GM12878 (cell line): ENCODE measurements around the gene B4GALNT4. TPM values are rescaled to one million over a fixed set of nuclear protein-coding genes. Genes with fewer than 3 reads are reported as not detected.

Experiments
- ATAC-seq: fragments of 200-7000 bp; cut with Tn5 transposase; 3 replicates; pipeline ENCODE4 v1.9.1; 2020; ENCODE audit warnings: mild to moderate bottlenecking, moderate library complexity
- BruUV-seq: library from RNA; stranded (reverse); fragments of 400-500 nt; replicated peaks from 2 replicates; lab custom pipeline; 2021; lab: Mats Ljungman, UMichigan
- CTCF ChIA-PET: fragments of 300-600 bp; sonication (Branson Sonifier 250); formaldehyde crosslinking; extraction: SDS; loops from one replicate; lab custom pipeline; 2021; ENCODE audit warnings: inconsistent platforms; lab: Yijun Ruan, JAX
- POLR2A ChIA-PET: fragments of 350-600 bp; formaldehyde crosslinking; extraction: SDS; loops from one replicate; lab custom pipeline; 2021; ENCODE audit warnings: inconsistent platforms; lab: Charles Lee
- RAD21 ChIA-PET: fragments of 300-600 bp; sonication (Branson Sonifier 250); formaldehyde crosslinking; loops from one replicate; lab custom pipeline; 2023; ENCODE audit warnings: antibody characterized with exemption; ENCODE audit not compliant: unreplicated experiment; lab: Charles Lee
- SMC1A ChIA-PET: fragments of 300-600 bp; sonication (Branson Sonifier 250); formaldehyde crosslinking; loops from one replicate; lab custom pipeline; 2023; ENCODE audit not compliant: unreplicated experiment, uncharacterized antibody; lab: Charles Lee
- DNase-seq: peaks from one replicate; pipeline ENCODE4 v3.0.0-alpha.2; 2011; ENCODE audit warnings: low read depth, low spot score
- FAIRE-seq: peaks from 3 replicates; lab custom pipeline; 2011; peaks lifted over from hg19 to GRCh38; lab: Jason Lieb, UNC
- H2AFZ ChIP-seq: 2 replicates; pipeline ENCODE4 v1.6.0; 2011; ENCODE audit warnings: low read depth, low read length, control low read depth; ENCODE audit not compliant: control insufficient read depth
- H3K27ac ChIP-seq: 2 replicates; pipeline ENCODE4 v1.5.1; 2011; ENCODE audit warnings: control low read depth; ENCODE audit not compliant: control insufficient read depth, insufficient read depth
- H3K27me3 ChIP-seq, 2 experiments: replicated peaks in 1 of 2; 2 replicates each; pipeline versions ENCODE4 v1.6.0 to v1.6.1; 2011; ENCODE audit warnings: low read length in 1 of 2; ENCODE audit not compliant: control insufficient read depth in 2 of 2, insufficient read depth in 2 of 2
- H3K36me3 ChIP-seq, 2 experiments: 2 replicates each; pipeline ENCODE4 v1.5.1; 2011; ENCODE audit warnings: low read length in 1 of 2; ENCODE audit not compliant: control insufficient read depth in 2 of 2, insufficient read depth in 2 of 2
- H3K4me1 ChIP-seq: 2 replicates; pipeline ENCODE4 v1.6.1; 2011; ENCODE audit warnings: mild to moderate bottlenecking, low read length, moderate library complexity, mixed read lengths; ENCODE audit not compliant: control insufficient read depth, insufficient read depth
- H3K4me2 ChIP-seq: 2 replicates; pipeline ENCODE4 v1.6.0; 2011; ENCODE audit warnings: control low read depth; ENCODE audit not compliant: control insufficient read depth, insufficient read depth
- H3K4me3 ChIP-seq: fragments of 200-600 bp; sonication (generic); 2 replicates; pipeline ENCODE4 v1.5.1; 2016
- H3K79me2 ChIP-seq: 2 replicates; pipeline ENCODE4 v1.6.0; 2011; ENCODE audit warnings: low read length; ENCODE audit not compliant: control insufficient read depth, insufficient read depth
- H3K9ac ChIP-seq: 2 replicates; pipeline ENCODE4 v1.8.0; 2011; ENCODE audit warnings: low read length, control low read depth, mixed read lengths; ENCODE audit not compliant: control insufficient read depth, insufficient read depth
- H3K9me3 ChIP-seq: replicated peaks from 3 replicates; pipeline ENCODE4 v1.5.1; 2011; ENCODE audit warnings: mild to moderate bottlenecking, low read length; ENCODE audit not compliant: control insufficient read depth, insufficient read depth
- H4K20me1 ChIP-seq: 2 replicates; pipeline ENCODE4 v1.6.0; 2011; ENCODE audit not compliant: control insufficient read depth, insufficient read depth
- ATF7 ChIP-seq: fragments of 450-650 bp; IDR thresholded peaks from 2 replicates; pipeline ENCODE4 v1.6.1; 2016; ENCODE audit warnings: low read depth, mild to moderate bottlenecking
- BHLHE40 ChIP-seq, 2 experiments: fragments of 450-650 bp in 1 of 2; IDR thresholded peaks; 2 replicates each; pipeline ENCODE4 v1.6.1; 2011 to 2017; ENCODE audit warnings: low read depth in 2 of 2, borderline replicate concordance in 1 of 2, improper control_type of control experiment in 1 of 2, low read length in 1 of 2, mild to moderate bottlenecking in 1 of 2
- BMI1 ChIP-seq: fragments of 450-650 bp; IDR thresholded peaks from 2 replicates; pipeline ENCODE4 v1.6.1; 2016; ENCODE audit warnings: mild to moderate bottlenecking, moderate library complexity, borderline replicate concordance
- CHD1 ChIP-seq: IDR thresholded peaks from 2 replicates; pipeline ENCODE4 v1.6.1; 2012; ENCODE audit warnings: low read depth, low read length, improper control_type of control experiment
- HDAC6 ChIP-seq: fragments of 200-600 bp; sonication (generic); IDR thresholded peaks from one replicate; pipeline ENCODE4 v1.8.0; 2017; ENCODE audit warnings: antibody characterized with exemption; ENCODE audit not compliant: unreplicated experiment
- IKZF1 ChIP-seq: fragments of 450-650 bp; conservative IDR thresholded peaks from 2 replicates; pipeline ENCODE4 v1.6.1; 2017; ENCODE audit warnings: antibody characterized with exemption, mild to moderate bottlenecking
- KLF5 ChIP-seq: fragments of 450-650 bp; IDR thresholded peaks from 2 replicates; pipeline ENCODE4 v1.6.1; 2014; ENCODE audit warnings: mild to moderate bottlenecking; ENCODE audit not compliant: partially characterized antibody
- NRF1 ChIP-seq: conservative IDR thresholded peaks from 2 replicates; pipeline ENCODE4 v1.6.1; 2011; ENCODE audit warnings: mild to moderate bottlenecking, low read depth, low read length, improper control_type of control experiment
- SMAD5 ChIP-seq: IDR thresholded peaks from 2 replicates; pipeline ENCODE4 v1.6.1; 2016; ENCODE audit warnings: antibody characterized with exemption, low read depth
- WGBS: methylation state at CpG from one replicate; pipeline ENCODE4 v1.1.6; 2016; ENCODE audit warnings: low lambda C conversion rate; ENCODE audit not compliant: insufficient replicate concordance, insufficient coverage; ENCODE audit errors: missing lambda C conversion rate; 5-methylcytosine and 5-hydroxymethylcytosine counted together
- in situ Hi-C: fragments of 300-500 bp; cut with MboI; formaldehyde crosslinking; loops from 9 replicates; pipeline ENCODE4 v1.14.3; 2018; ENCODE audit warnings: mixed read lengths
- intact Hi-C: fragments of 100-400 bp; cut with micrococcal nuclease; formaldehyde crosslinking; loops from one replicate; pipeline ENCODE4 v1.14.2; 2022; ENCODE audit not compliant: unreplicated experiment
- polyA plus RNA-seq, 11 experiments: library from polyadenylated mRNA; depleted of rRNA in 4 of 11; unstranded in 6 of 11; stranded (reverse) in 5 of 11; fragments of >200 nt; fragmentation: Nextera tagmentation in 4 of 11; fragmentation: Illumina TruSeq in 1 of 11; extraction: Ambion mirVana in 4 of 11; extraction: Trizol in 1 of 11; gene quantifications; 1 replicate in 1 of 11; 2 replicates in 10 of 11; pipeline versions ENCODE4 v1.2.1 to v1.2.3, GENCODE V29; 2011 to 2016; ENCODE audit warnings: inconsistent platforms in 2 of 11, missing spikeins in 2 of 11, low read depth in 1 of 11
- total RNA-seq, 4 experiments: library from RNA; depleted of rRNA in 3 of 4; stranded (reverse); fragments of >200 nt in 3 of 4; fragmentation: Illumina TruSeq in 1 of 4; extraction: Trizol in 1 of 4; gene quantifications; 2 replicates each; pipeline versions ENCODE4 v1.2.1 to v1.2.3, GENCODE V29; 2013 to 2021
- TF ChIP-seq, protein P1 (sequence below): IDR thresholded peaks from 2 replicates; pipeline ENCODE4 v1.6.1; 2011; ENCODE audit warnings: mild to moderate bottlenecking, low read depth, low read length, moderate library complexity; ENCODE audit not compliant: insufficient replicate concordance
- TF ChIP-seq, protein P2 (sequence below): fragments of 450-650 bp; IDR thresholded peaks from 2 replicates; pipeline ENCODE4 v1.6.1; 2018; ENCODE audit warnings: mild to moderate bottlenecking, low read depth, moderate library complexity; ENCODE audit not compliant: partially characterized antibody

The B4GALNT4 gene
- total and polyA plus RNA-seq, 10 of the 15 experiments (the other 5 are each of a cell fraction or from before 2014, with no cell fraction given), result 0.04 to 0.82 (median 0.40) TPM; not detected in 6

DNA sequence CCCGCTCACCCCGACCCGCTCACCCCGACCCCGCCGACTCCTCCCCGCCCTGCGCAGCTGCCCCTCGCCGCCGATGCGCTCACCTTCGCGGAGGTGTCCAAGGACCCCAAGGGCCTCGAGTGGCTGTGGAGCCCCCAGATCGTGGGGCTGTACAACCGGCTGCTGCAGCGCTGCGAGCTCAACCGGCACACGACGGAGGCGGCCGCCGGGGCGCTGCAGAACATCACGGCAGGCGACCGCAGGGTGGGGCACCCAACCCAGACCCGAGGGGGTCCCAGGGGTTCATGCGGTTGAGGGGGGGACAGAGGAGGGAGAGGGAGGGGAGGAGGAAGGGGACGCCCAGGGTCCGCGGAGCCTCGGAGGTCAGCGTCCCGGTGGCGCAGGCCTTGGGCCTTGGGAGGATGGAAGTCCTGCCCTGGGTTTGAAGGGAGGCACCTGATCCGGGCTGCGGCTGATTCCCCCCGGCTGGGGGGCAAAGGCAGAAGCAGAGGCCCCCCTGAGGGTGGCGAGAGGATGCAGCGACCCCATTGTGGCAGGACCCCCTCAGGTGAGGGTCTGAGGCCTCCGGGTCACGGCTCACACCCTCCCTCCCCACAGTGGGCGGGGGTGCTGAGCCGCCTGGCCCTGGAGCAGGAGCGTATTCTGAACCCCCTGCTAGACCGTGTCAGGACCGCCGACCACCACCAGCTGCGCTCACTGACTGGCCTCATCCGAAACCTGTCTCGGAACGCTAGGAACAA is 33.9 kb downstream of the B4GALNT4 start:
- intact Hi-C loops (no loop called here), in situ Hi-C loops (no loop called here)
- no peak for ATAC-seq
- no peak overlapping the region for H3K4me2 ChIP-seq
- H4K20me1 ChIP-seq, result no peaks in the 10 kb centered on the region
- no peaks in the 10 kb centered on the region for H3K36me3 ChIP-seq
- SMC1A ChIA-PET, result no interaction called here
- TF ChIP-seq BHLHE40 (IDR thresholded peaks at IDR 0.05; ENCODE audit: borderline replicate concordance in 1 of 2, low read depth in 2 of 2, low read length in 1 of 2), result no peak
- TF ChIP-seq NRF1, result no peak
- TF ChIP-seq BMI1, result no peak
- no peak for TF ChIP-seq SMAD5
- no peak for TF ChIP-seq KLF5
- no peaks in the 10 kb centered on the region for H3K79me2 ChIP-seq
- H3K4me1 ChIP-seq, result peaks cover 6% of the 10 kb centered on the region; the same call in 1 of the 2 replicates
- no peak overlapping the region for H3K4me3 ChIP-seq
- H3K27ac ChIP-seq, result no peak overlapping the region
- H2AFZ ChIP-seq, result no peak overlapping the region
- no peak overlapping the region for H3K9ac ChIP-seq
- 73% methylated on average over 23 of the region's 55 CpGs for WGBS
- POLR2A ChIA-PET, result no interaction called here
- CTCF ChIA-PET, result no interaction called here
- no peak for FAIRE-seq
- RAD21 ChIA-PET, result no interaction called here
- no peaks in the 10 kb centered on the region for H3K27me3 ChIP-seq
- no TSS peak for BruUV-seq
- no peaks in the 10 kb centered on the region; the same call in 2 of the 3 replicates for H3K9me3 ChIP-seq
- no peak for DNase-seq

DNA sequence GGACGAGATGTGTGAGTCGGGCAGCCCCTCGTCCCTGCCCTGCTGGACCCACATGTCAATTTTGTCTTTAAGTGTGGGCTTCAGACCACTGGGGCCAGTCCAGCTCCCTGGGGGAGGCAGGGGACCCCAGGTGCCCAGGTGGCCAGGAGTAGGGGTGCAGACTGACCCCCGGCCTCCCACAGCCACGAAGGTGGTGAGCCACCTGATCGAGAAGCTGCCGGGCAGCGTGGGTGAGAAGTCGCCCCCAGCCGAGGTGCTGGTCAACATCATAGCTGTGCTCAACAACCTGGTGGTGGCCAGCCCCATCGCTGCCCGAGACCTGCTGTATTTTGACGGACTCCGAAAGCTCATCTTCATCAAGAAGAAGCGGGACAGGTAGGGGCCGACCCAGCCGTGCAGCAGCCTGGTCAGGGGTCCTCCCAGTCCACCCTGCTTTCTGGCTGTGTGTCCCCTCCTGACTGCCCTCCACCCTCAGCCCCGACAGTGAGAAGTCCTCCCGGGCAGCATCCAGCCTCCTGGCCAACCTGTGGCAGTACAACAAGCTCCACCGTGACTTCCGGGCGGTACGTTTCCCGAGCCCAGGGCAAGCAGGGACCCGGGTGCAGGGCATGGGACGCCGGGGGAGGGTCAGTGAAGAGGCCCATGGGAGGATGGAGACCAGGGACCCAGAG is 34.6 kb downstream of the B4GALNT4 start:
- intact Hi-C loops (no loop called here), in situ Hi-C loops (no loop called here)
- FAIRE-seq (no peak), ATAC-seq (no peak), DNase-seq (no peak)
- ChIA-PET POLR2A (no interaction called here), RAD21 (no interaction called here), SMC1A (no interaction called here), CTCF (no interaction called here)
- Histone ChIP-seq H3K4me1 (peaks cover 6% of the 10 kb centered on the region; the same call in 1 of the 2 replicates), H2AFZ (no peak overlapping the region), H3K9me3 (no peaks in the 10 kb centered on the region; the same call in 2 of the 3 replicates), H3K4me3 (no peak overlapping the region), H4K20me1 (no peaks in the 10 kb centered on the region), H3K4me2 (no peak overlapping the region), H3K27me3 (no peaks in the 10 kb centered on the region), H3K9ac (no peak overlapping the region), H3K27ac (no peak overlapping the region), H3K36me3 (no peaks in the 10 kb centered on the region), H3K79me2 (no peaks in the 10 kb centered on the region)
- no TSS peak for BruUV-seq
- WGBS, result 72% methylated on average over 22 of the region's 27 CpGs
- no peak for TF ChIP-seq CHD1
- no peak for TF ChIP-seq IKZF1
- no peak for TF ChIP-seq ATF7
- no peak for TF ChIP-seq HDAC6
- TF ChIP-seq, protein P1, sequence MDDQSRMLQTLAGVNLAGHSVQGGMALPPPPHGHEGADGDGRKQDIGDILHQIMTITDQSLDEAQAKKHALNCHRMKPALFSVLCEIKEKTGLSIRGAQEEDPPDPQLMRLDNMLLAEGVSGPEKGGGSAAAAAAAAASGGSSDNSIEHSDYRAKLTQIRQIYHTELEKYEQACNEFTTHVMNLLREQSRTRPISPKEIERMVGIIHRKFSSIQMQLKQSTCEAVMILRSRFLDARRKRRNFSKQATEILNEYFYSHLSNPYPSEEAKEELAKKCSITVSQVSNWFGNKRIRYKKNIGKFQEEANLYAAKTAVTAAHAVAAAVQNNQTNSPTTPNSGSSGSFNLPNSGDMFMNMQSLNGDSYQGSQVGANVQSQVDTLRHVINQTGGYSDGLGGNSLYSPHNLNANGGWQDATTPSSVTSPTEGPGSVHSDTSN, result no peak
- TF ChIP-seq, protein P2, sequence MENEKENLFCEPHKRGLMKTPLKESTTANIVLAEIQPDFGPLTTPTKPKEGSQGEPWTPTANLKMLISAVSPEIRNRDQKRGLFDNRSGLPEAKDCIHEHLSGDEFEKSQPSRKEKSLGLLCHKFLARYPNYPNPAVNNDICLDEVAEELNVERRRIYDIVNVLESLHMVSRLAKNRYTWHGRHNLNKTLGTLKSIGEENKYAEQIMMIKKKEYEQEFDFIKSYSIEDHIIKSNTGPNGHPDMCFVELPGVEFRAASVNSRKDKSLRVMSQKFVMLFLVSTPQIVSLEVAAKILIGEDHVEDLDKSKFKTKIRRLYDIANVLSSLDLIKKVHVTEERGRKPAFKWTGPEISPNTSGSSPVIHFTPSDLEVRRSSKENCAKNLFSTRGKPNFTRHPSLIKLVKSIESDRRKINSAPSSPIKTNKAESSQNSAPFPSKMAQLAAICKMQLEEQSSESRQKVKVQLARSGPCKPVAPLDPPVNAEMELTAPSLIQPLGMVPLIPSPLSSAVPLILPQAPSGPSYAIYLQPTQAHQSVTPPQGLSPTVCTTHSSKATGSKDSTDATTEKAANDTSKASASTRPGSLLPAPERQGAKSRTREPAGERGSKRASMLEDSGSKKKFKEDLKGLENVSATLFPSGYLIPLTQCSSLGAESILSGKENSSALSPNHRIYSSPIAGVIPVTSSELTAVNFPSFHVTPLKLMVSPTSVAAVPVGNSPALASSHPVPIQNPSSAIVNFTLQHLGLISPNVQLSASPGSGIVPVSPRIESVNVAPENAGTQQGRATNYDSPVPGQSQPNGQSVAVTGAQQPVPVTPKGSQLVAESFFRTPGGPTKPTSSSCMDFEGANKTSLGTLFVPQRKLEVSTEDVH, result no peak
